Left lung (tissue), 10 donors: ENCODE data around the gene SELENOM. TPM values are rescaled to one million over a fixed set of nuclear protein-coding genes. Genes with fewer than 3 reads are reported as not detected.

Source experiments
- ATAC-seq: fragments of 200-7000 bp; cut with Tn5 transposase; one replicate; pipeline ENCODE4 v1.9.1; 2020; ENCODE audit warnings: moderate library complexity
- DNase-seq, 4 donors: peaks; one replicate each; pipeline ENCODE4 v3.0.0-alpha.2; 2013 to 2020
- H3K27ac ChIP-seq, 2 donors: fragments of 200-600 bp; sonication (generic) in 1 of 2; one replicate each; pipeline versions ENCODE4 v1.5.0 to v1.8.0; 2020 to 2021
- H3K27me3 ChIP-seq, 2 donors: fragments of 200-600 bp; sonication (generic) in 1 of 2; one replicate each; pipeline versions ENCODE4 v1.5.0 to v1.8.0; 2020 to 2021
- H3K36me3 ChIP-seq, 2 donors: fragments of 200-600 bp; sonication (generic) in 1 of 2; one replicate each; pipeline versions ENCODE4 v1.5.0 to v1.8.0; 2020 to 2021
- H3K4me1 ChIP-seq, 2 donors: fragments of 200-600 bp; one replicate each; pipeline ENCODE4 v1.8.0; 2021
- H3K4me3 ChIP-seq, 2 donors: fragments of 200-600 bp; sonication (generic) in 1 of 2; one replicate each; pipeline versions ENCODE4 v1.5.0 to v1.8.0; 2020 to 2021; ENCODE audit warnings: mild to moderate bottlenecking in 1 of 2
- H3K9me3 ChIP-seq, 2 donors: fragments of 200-600 bp; sonication (generic) in 1 of 2; one replicate each; pipeline versions ENCODE4 v1.5.0 to v1.8.0; 2020 to 2021
- intact Hi-C, 2 donors: fragments of 100-400 bp; cut with DNase I; formaldehyde crosslinking; loops; one replicate each; pipeline versions ENCODE4 v1.11.2 to v1.14.2; 2022
- polyA plus RNA-seq, 6 donors: library from polyadenylated mRNA; unstranded; fragments of 120-200 nt; gene quantifications; one replicate each; pipeline ENCODE4 v1.2.1, GENCODE V29; 2013; ENCODE audit not compliant: insufficient read length in 6 of 6
- total RNA-seq, 2 donors: library from RNA; stranded (reverse); fragmentation: NEBNext Ultra II Directional; extraction: Animal tissue kit (Norgen Biotek cat#: 25700); gene quantifications; one replicate each; pipeline ENCODE4 v1.2.1, GENCODE V29; 2021
- TF ChIP-seq, protein P1 (sequence below), 2 donors: fragments of 200-600 bp; sonication (generic) in 1 of 2; IDR thresholded peaks; one replicate each; pipeline versions ENCODE4 v1.5.0 to v1.8.0; 2021; ENCODE audit warnings: antibody characterized with exemption in 2 of 2
- donor health status: DM: no; HTN: yes; CAD: no.
- donor health status: DM: no; HTN: no; CAD: no.

The SELENOM gene
- total and polyA plus RNA-seq, 8 donors: 7.8 to 115 (median 13.7) TPM

DNA sequence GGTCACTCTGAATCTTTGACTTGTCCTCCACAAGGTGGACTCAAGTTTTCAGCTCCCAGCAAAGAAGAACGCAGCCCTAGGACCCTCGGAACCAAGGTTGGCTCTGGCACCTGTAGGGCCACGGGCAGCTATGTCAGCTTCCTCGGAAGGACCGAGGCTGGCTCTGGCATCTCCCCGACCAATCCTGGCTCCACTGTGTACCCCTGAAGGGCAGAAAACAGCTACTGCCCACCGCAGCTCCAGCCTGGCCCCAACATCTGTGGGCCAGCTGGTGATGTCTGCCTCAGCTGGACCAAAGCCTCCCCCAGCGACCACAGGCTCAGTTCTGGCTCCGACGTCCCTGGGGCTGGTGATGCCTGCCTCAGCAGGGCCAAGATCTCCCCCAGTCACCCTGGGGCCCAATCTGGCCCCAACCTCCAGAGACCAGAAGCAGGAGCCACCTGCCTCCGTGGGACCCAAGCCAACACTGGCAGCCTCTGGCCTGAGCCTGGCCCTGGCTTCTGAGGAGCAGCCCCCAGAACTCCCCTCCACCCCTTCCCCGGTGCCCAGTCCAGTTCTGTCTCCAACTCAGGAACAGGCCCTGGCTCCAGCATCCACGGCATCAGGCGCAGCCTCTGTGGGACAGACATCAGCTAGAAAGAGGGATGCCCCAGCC, 17.6 kb upstream of the SELENOM start:
- DNase-seq (peak in 1 of 4 donors; percentile 71), ATAC-seq (no peak)
- Histone ChIP-seq H3K4me3 (no peak overlapping the region), H3K27me3 (no peaks in the 10 kb centered on the region), H3K27ac (no peak overlapping the region), H3K36me3 (no peaks in the 10 kb centered on the region), H3K4me1 (peaks cover 3 to 12% of the 10 kb centered on the region in 2 donors), H3K9me3 (no peaks in the 10 kb centered on the region)
- TF ChIP-seq, protein P1, sequence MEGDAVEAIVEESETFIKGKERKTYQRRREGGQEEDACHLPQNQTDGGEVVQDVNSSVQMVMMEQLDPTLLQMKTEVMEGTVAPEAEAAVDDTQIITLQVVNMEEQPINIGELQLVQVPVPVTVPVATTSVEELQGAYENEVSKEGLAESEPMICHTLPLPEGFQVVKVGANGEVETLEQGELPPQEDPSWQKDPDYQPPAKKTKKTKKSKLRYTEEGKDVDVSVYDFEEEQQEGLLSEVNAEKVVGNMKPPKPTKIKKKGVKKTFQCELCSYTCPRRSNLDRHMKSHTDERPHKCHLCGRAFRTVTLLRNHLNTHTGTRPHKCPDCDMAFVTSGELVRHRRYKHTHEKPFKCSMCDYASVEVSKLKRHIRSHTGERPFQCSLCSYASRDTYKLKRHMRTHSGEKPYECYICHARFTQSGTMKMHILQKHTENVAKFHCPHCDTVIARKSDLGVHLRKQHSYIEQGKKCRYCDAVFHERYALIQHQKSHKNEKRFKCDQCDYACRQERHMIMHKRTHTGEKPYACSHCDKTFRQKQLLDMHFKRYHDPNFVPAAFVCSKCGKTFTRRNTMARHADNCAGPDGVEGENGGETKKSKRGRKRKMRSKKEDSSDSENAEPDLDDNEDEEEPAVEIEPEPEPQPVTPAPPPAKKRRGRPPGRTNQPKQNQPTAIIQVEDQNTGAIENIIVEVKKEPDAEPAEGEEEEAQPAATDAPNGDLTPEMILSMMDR (IDR thresholded peaks at IDR 0.05): no peak
- intact Hi-C loops: no loop called here

DNA sequence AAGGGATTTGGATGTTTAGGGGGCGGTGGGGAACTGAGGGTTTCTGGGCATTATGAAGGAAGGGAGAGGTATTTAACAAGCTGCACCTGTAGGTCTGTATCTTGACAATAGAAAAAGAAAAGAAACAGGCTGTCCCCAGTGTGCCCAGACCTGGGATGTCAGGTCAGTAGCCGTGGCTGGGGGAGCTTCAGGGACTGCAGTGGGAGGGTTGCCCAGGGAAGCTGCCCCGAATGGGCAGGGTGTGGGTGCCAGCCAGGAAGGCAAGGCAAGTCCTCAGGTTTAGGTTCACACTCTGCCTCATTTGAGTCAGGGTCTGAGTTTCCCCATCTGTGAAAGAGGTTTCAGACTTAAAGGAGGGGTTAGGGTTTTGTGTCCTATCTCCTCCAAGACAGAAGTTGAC, 16.9 kb upstream of the SELENOM start:
- no peak overlapping the region for H3K4me3 ChIP-seq
- no peak for ATAC-seq
- TF ChIP-seq, protein P1 (IDR thresholded peaks at IDR 0.05): no peak
- peak in 1 of 4 donors; percentile 37 for DNase-seq
- H3K4me1 ChIP-seq: peaks cover 3 to 12% of the 10 kb centered on the region in 2 donors
- H3K27ac ChIP-seq: no peak overlapping the region
- no peaks in the 10 kb centered on the region for H3K9me3 ChIP-seq
- H3K36me3 ChIP-seq: no peaks in the 10 kb centered on the region
- intact Hi-C loops: no loop called here
- H3K27me3 ChIP-seq: no peaks in the 10 kb centered on the region

DNA sequence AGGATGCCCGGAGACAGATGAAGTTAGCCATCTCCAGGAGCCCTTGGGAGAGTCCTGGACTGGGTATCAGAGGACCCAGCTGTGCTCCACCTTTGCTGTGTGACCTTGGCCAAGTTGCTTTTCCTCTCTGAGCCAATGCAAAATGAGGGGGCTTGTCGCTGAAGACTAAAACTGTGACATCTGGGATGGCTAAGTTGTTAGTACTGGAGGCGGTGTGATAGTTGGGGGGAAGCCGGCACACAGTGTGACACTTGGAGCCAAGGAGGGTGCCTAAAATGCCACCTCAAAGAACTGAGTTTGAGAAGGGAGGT, 15.9 kb upstream of the SELENOM start:
- peaks cover 3 to 12% of the 10 kb centered on the region in 2 donors for H3K4me1 ChIP-seq
- peak overlapping the region; percentile 33 to 36 for H3K4me3 ChIP-seq
- DNase-seq: no peak
- no peaks in the 10 kb centered on the region for H3K36me3 ChIP-seq
- no peak overlapping the region for H3K27ac ChIP-seq
- ATAC-seq: no peak
- H3K27me3 ChIP-seq: no peaks in the 10 kb centered on the region
- TF ChIP-seq, protein P1 (IDR thresholded peaks at IDR 0.05): no peak
- H3K9me3 ChIP-seq: no peaks in the 10 kb centered on the region
- intact Hi-C loops: no loop called here

DNA sequence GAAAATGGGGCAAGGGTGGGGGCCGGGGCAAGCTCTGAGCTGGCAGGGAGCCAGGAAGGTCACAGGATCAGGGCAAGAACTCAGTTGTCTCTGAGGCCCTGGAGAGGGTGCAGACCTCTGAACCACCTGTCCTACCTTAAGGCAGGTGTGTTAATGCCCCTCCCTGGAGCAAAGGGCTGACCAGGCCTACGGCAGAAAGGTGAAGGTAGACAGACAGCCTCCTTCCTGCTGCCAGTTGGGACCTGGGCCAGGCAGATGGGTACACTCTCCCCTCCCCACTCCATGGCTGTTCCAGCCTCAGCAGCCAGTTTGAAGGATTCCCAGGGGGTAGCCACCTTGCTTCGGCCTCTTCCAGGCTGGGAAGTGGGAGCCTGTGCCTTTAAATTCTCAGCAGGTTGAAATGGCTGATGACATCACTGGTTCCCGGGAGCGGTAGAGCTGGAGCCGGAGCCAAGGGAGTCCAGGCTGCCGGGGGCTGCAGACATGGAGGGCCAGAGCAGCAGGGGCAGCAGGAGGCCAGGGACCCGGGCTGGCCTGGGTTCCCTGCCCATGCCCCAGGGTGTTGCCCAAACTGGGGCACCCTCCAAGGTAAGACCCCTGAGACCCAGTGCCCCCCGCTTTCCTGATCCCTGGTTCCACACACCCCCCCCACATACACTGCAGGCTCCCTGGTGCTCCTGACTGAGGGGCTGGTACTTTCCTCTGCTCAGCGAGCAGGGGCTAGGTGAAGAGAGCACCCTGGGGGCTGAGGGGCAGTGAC, 15.3 kb upstream of the SELENOM start, which contains the start of gene INPP5J:
TSS of gene INPP5J (plus strand) at position 435 of the 760 bp plus-strand sequence. CDS start at position 484, 49 bp downstream.
- TF ChIP-seq, protein P1 (IDR thresholded peaks at IDR 0.05): no peak
- peak in 2 of 4 donors; percentile 56 to 75 for DNase-seq
- peak; percentile 92 for ATAC-seq
- H3K27ac ChIP-seq: no peak within 1 kb of the TSS
- intact Hi-C loops: no loop called here
- peaks cover 3 to 12% of the 10 kb centered on the region in 2 donors for H3K4me1 ChIP-seq
- no peaks in the 10 kb centered on the region for H3K9me3 ChIP-seq
- H3K4me3 ChIP-seq: peak within 1 kb of the TSS; percentile 33 to 36
- H3K27me3 ChIP-seq: no peaks in the 10 kb centered on the region
- no peaks in the 10 kb centered on the region for H3K36me3 ChIP-seq

DNA sequence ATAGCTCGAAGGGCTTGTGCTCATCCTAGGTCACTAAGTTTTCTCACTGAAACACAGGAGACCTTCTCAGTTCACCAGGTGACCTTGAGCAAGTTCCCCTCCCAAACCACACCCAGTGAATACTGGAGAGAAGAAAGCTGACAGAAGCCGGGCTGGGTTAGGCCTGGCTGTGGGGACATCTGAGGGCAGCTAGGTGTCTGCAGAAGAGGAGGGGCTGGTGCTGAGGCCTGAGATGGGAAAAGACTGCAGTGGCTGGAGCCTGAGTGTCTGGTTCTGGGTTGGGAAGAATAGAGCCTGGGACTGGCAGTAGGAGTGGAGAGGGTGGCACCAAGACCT, 14.8 kb upstream of the SELENOM start:
- no peak overlapping the region for H3K27ac ChIP-seq
- H3K9me3 ChIP-seq: no peaks in the 10 kb centered on the region
- no peaks in the 10 kb centered on the region for H3K36me3 ChIP-seq
- H3K4me3 ChIP-seq: no peak overlapping the region
- intact Hi-C loops: no loop called here
- ATAC-seq (peak; percentile 13), DNase-seq (no peak)
- H3K27me3 ChIP-seq: no peaks in the 10 kb centered on the region
- TF ChIP-seq, protein P1 (IDR thresholded peaks at IDR 0.05): no peak
- peaks cover 3 to 12% of the 10 kb centered on the region in 2 donors for H3K4me1 ChIP-seq
